Fibroblast of skin of right biceps (primary cell): ENCODE measurements around the gene SF3B5.
"Not testable (repeated sequence)": the region's sequence is repeated elsewhere in the genome, so short reads cannot be mapped to it uniquely, and the experiment has no call there.

Experiments
- DNase-seq: peaks from one replicate; pipeline ENCODE4 v3.0.0-alpha.2; 2013

The SF3B5 gene

DNA sequence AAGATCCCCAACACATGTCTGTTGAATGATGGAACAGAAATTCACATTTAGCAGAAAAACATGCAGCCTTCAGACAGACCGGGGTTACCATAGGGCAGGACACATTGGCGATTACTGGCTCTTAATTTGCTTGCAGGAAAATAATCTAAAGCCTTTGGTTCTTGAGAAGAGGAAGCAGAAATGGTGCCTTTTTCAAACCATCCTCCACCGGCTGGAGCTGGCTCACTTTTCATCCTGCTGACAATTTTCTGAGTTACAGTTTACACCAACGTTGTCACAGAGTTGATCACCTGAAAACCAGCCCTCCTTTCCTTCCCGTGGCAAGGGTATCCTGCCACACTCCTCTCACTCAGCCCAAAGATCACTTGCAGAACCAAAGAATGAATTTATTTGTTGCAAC lies 32.6 kb downstream of the SF3B5 start:
- no peak for DNase-seq

DNA sequence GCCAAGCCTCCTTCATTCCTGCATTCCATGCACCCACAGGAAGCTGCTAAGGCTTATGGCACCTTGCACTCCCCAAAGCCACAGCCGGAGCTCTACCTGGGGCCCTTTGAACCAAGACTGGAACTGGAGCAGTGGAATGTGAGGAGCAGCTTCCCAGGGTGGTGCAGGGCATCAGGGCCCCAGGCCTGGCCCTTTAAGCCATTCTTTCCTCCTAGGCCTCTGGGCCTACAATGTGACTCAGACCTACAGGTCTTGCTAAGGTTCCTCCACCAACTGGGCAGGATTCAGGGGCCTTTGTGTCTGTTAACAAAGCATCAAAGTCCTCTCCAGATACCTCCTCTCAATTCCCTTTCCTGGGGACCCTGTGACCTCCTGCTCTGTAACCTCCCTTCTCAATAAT lies 36.2 kb downstream of the SF3B5 start:
- no peak for DNase-seq

DNA sequence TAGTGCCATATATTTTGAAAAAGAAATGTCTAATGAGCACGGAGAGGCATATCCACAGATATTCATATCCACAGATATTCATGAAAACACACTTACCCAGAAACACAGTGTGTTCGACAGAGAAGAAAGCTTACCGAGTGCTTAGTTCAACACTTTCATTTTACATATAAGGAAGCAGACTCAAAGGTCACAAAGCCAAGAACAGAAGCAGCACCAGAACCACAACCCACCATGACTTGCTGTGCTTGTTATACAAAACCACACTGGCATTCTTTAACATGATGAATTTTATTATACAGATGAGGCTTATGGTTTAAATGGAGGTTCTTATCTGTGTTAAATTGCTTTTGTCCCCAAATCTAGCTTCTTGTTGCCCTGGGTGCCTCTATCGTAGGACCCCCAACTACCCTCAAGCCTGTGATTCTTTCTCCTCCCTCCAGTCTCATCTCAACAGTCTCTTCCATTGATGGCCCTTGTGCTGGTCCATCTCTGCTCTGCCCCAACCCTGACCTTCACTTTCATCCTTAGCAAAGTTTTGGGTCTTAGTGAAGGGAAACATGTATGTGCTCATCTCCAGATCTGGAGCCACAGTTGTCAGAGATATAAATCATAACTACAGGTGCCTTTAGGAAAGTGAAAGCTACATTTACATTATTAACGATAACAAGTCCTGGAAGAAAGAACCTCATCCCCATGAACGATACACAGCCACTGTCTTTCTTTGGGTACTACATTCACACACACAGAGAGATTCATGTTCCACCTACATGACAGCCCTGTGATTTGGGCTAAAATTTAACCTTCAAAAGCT lies 40.0 kb downstream of the SF3B5 start:
- no peak for DNase-seq

DNA sequence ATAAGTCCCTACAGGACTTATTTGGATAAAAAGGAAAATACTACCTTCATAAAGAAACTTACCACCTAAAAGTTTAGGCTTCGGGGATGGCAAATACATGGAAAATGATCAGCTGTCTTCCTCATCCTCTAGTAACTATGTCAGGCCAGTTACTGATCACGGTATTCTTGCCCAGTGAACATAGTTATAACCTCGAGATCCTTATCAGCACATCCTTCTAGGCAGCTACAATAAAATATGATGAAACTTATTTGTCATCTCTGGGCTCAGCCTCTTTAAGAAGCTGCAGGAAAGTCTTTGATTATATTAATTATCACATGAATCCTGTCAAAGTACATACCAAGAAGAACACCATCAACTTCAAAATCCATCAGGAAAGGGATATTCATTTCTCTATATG lies 41.8 kb downstream of the SF3B5 start:
- no peak for DNase-seq

GRCh38 chr6:144052488-144052887 lies 42.9 kb downstream of the SF3B5 start:
- DNase-seq = no peak

- no peak for DNase-seq
Measured at GRCh38 chr6:144049386-144049785, 46.0 kb downstream of the SF3B5 start.

GRCh38 chr6:144047688-144048087 lies 47.7 kb downstream of the SF3B5 start:
- DNase-seq = no peak

DNA sequence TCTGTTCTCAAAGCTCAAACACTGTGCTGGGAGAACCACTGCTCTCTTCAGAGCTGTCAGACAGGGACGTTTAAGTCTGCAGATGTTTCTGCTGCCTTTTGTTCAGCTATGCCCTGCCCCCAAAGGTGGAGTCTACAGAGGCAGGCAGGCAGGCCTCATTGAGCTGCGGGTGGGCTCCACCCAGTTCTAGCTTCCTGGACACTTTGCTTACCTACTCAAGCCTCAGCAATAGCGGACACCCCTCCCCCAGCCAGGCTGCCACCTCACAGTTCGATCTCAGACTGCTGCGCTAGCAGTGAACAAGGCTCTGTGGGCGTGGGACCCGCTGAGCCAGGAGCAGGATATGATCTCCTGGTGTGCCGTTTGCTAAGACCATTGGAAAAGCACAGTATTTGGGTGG lies 48.7 kb downstream of the SF3B5 start:
- DNase-seq = not testable (repeated sequence)

DNA sequence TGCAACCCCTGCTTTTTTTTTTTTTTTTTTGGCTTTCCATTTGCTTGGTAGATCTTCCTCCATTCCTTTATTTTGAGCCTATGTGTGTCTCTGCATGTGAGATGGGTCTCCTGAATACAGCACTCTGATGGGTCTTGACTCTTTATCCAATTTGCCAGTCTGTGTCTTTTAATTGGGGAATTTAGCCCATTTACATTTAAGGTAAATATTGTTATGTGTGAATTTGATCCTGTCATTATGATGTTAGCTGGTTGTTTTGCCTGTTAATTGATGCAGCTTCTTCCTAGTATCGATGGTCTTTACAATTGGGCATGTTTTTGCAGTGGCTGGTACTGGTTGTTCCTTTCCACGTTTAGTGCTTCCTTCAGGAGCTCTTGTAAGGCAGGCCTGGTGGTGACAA lies 50.4 kb downstream of the SF3B5 start:
- DNase-seq = not testable (repeated sequence)
